ENCODE results near the gene NDUFA6.

DNA sequence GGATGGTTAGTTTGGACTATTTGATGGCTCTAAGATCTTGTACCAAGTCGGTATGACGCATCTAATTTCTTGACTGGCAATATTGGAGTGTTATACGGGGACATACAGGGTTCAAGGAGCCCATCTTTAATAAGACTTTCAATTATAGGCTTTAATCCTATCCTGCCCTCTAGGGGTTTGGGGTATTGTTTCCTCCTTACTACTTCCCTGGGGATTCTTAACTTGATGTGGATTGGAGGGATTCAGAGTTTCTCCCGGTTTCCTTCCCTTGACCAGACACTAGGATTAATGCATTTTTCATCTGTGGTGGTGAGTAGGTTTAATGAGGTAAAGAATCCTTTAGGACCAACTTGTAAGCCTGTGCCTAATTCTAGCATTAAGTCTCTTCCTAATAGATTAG is 21.2 kb upstream of the NDUFA6 start:
- TF ChIP-seq, protein P1, sequence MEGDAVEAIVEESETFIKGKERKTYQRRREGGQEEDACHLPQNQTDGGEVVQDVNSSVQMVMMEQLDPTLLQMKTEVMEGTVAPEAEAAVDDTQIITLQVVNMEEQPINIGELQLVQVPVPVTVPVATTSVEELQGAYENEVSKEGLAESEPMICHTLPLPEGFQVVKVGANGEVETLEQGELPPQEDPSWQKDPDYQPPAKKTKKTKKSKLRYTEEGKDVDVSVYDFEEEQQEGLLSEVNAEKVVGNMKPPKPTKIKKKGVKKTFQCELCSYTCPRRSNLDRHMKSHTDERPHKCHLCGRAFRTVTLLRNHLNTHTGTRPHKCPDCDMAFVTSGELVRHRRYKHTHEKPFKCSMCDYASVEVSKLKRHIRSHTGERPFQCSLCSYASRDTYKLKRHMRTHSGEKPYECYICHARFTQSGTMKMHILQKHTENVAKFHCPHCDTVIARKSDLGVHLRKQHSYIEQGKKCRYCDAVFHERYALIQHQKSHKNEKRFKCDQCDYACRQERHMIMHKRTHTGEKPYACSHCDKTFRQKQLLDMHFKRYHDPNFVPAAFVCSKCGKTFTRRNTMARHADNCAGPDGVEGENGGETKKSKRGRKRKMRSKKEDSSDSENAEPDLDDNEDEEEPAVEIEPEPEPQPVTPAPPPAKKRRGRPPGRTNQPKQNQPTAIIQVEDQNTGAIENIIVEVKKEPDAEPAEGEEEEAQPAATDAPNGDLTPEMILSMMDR (IDR thresholded peaks at IDR 0.05): no peak
- no peak for TF ChIP-seq POLR2A (IDR thresholded peaks at IDR 0.05)
